Measurements from ENCODE around the gene CENPS.
"Not testable (repeated sequence)": the region's sequence is repeated elsewhere in the genome, so short reads cannot be mapped to it uniquely, and the experiment has no call there.

Gene CENPS

GRCh38 chr1:10421637-10422036 lies 8.6 kb upstream of the CENPS start:
- no peak for DNase-seq

GRCh38 chr1:10424034-10424433 lies 6.2 kb upstream of the CENPS start:
- DNase-seq = no peak

GRCh38 chr1:10424651-10425050 lies 5.6 kb upstream of the CENPS start:
- DNase-seq = no peak

- DNase-seq = not testable (repeated sequence)
Observed at GRCh38 chr1:10425826-10426534, 4.3 kb upstream of the CENPS start.

- not testable (repeated sequence) for DNase-seq
Observed at GRCh38 chr1:10426535-10426848, 3.7 kb upstream of the CENPS start.

- no peak for DNase-seq
Observed at GRCh38 chr1:10428984-10429383, 1.2 kb upstream of the CENPS start.

GRCh38 chr1:10429868-10430215 lies 391 bp upstream of the CENPS start:
- DNase-seq = no peak

GRCh38 chr1:10431070-10431730 lies 967 bp downstream of the CENPS start:
- DNase-seq = no peak

GRCh38 chr1:10432910-10433700 lies 2.9 kb downstream of the CENPS start:
- no peak for DNase-seq

GRCh38 chr1:10433790-10434189 lies 3.6 kb downstream of the CENPS start:
- no peak for DNase-seq

- no peak for DNase-seq
Observed at GRCh38 chr1:10434590-10434989, 4.4 kb downstream of the CENPS start.

- no peak for DNase-seq
Observed at GRCh38 chr1:10437052-10437451, 6.8 kb downstream of the CENPS start.

GRCh38 chr1:10438677-10439163 lies 8.5 kb downstream of the CENPS start:
- no peak for DNase-seq

- DNase-seq = no peak
Observed at GRCh38 chr1:10440305-10440704, 10.1 kb downstream of the CENPS start.

- no peak for DNase-seq
Observed at GRCh38 chr1:10440794-10441193, 10.6 kb downstream of the CENPS start.

GRCh38 chr1:10444248-10444647 lies 14.0 kb downstream of the CENPS start:
- no peak for DNase-seq

- no peak for DNase-seq
Observed at GRCh38 chr1:10444795-10445397, 14.7 kb downstream of the CENPS start.

GRCh38 chr1:10446790-10447422 lies 16.7 kb downstream of the CENPS start:
- DNase-seq = no peak

- no peak for DNase-seq
Observed at GRCh38 chr1:10449751-10450150, 19.5 kb downstream of the CENPS start, which contains the start of gene CORT. Gene CORT (plus strand): TSS chr1:10450031. CDS start chr1:10450224, 193 bp downstream.

GRCh38 chr1:10450156-10450814 lies 20.1 kb downstream of the CENPS start:
- no peak for DNase-seq

GRCh38 chr1:10450836-10451235 lies 20.6 kb downstream of the CENPS start:
- no peak for DNase-seq

GRCh38 chr1:10451287-10451686 lies 21.1 kb downstream of the CENPS start:
- DNase-seq = no peak

Measured in GF-D8 (cell line).